Measurements from ENCODE around the gene PRKAR1B. TPM values are rescaled to one million over a fixed set of nuclear protein-coding genes. Genes with fewer than 3 reads are reported as not detected.
A peak's percentile ranks its signal among the peaks of the same experiment; 100 is the strongest.

The PRKAR1B gene
- total RNA-seq, 1 donor from 2014 or later, result 19.9 TPM

DNA sequence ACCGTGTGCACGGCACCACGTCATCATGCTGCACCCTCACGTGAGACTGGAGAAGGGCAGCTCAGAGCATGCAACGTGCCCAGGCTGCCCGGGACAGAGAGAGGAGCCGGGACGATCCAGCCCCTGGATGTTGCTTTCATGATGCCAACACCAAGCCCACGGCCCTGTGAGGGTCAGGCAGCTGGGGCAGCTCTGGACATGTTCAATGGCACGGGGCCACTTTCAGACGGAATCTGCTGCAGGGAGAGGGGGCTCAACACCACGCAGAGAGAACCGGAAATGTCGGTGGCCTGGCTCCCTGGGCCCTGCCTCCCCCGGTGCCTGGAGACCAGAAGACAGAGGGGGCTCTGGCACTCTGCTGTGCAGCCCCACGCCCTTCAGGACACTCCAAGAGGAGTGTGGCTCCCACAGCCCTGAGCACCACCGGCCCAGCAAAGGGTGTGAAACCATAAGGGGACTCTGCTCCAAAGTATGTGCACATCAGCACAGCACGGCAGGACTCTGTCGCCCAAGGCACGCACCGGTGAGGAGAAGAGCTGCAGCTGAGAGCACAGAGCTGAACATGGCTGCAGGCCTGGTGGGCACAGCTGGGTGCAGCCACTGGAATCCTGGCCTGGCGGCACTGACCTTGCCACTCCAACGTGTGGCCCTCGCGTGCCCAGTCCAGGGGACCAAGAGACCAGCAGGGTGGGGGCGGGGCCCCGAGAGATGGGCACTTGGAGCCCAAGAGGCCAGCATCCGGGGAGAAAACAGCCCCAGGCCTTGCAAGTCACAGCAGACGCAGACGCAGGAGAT, 137.1 kb downstream of the PRKAR1B start:
- DNase-seq (ENCODE audit: low spot score), result no peak

DNA sequence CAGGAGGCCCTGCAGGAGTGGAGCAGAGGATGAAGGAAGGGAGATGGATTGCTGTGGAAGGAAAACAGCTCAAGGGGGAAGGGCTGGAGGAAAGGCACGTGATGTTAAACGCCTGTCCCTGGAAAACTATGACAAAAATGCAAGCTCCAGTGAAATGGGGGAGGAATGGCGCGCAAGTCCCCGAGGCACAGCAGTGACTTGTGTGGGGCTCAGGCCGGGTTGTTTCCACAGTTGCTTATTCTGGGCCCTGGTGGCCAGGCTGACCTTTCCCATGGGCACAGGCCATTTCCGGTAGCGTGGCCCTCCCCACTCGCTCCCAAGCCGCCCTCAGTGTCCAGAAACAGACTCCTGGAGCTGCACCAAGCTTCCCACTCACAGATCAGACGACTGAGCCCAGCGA, 139.3 kb downstream of the PRKAR1B start:
- DNase-seq (ENCODE audit: low spot score), result no peak

DNA sequence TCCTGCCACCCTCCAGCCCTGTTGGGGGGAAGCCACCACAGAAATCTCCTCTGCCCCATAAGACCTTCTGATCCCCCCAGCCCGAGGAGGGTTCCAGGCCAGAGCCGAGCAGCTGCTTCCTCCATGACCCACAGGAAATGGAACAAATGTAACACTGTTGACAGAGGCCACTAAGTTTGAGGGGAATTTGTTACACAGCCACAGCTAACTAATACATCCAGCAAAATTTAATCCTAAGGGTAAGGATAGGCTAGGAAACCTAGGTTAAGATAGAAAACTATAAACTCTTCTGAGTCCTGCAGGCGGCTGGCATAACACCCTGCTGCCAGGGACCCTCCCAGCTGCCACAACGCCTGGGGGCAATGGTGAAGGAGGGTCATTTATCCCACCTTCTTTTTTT, 140.6 kb downstream of the PRKAR1B start:
- DNase-seq (ENCODE audit: low spot score), result no peak

DNA sequence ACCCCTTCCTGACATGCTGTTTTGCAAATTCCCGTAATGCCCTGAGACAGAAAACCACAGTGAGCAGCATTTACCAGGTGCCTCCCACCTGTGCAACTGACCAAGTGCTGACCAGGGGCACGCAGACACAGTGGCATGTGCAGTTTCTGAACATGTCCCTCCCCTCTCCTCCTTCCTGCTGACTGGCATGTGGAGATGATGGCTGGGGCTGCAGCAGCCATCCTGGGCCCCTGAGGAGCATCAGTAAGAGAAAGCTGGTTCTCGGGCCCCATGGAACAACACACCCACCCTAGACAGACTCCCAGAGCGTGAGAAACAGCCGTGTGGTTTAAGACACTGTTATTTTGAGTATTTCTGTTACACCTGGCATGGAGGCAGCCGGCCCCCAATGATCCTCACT, 141.2 kb downstream of the PRKAR1B start:
- DNase-seq (ENCODE audit: low spot score), result no peak

DNA sequence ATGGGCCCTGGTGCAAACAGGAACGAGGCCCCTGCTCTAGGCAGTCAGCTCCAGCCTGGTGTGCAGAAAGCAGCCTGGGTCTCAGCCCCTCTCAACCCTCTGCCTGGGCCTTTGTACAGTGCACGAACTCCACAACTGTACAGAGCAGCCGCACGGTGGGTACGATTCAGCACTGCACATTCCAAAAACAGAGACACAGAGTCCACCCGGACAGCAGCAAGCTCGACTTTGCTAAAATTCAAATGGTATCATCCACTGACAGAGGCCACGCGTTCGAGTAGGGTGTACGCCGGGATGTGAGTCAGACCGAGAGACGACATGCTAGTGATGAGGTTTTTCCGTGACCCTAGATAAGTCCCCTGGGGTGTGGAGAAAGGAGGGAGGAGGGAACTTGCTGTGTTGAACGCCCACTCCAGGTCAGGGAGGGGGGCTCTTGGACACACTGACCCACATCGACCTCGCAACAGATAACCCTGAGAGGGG, 141.8 kb downstream of the PRKAR1B start:
- no peak for DNase-seq (ENCODE audit: low spot score)

DNA sequence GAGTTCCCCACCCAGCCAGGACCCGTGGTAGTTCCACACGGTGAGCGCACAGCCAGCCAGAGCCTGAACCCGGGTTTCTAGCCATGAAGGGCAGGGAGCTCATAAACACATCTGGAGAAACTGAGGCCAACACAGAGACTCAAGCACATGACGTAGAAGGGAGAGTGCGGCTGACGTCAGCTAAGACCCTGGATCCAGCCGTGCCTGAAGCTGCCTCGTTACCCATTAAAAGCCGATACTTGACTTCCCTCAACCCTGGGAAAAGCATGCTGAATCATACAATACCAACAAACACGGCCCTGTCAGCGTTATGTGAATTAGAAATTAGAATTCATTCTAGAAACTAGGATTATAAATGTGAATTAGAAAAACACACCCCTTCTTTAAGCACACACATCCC, 142.3 kb downstream of the PRKAR1B start:
- no peak for DNase-seq (ENCODE audit: low spot score)

DNA sequence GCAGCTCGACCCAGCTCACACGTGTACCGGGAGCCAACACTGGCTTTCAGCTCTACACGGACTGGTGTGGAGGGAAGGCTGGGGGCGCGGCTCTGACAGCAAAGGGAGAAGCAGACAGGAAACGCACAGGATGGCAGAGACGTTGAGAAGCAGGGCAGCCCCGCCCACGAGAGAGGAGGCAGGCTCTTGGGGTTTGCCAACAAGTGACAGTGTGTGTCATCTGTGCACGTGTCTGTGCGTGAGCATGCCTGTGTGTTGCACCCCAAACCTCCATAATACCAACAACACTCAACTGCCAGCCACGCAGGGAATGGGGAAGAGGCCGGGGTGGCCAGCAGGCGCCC, 143.0 kb downstream of the PRKAR1B start:
- DNase-seq (ENCODE audit: low spot score), result peak; percentile 43

DNA sequence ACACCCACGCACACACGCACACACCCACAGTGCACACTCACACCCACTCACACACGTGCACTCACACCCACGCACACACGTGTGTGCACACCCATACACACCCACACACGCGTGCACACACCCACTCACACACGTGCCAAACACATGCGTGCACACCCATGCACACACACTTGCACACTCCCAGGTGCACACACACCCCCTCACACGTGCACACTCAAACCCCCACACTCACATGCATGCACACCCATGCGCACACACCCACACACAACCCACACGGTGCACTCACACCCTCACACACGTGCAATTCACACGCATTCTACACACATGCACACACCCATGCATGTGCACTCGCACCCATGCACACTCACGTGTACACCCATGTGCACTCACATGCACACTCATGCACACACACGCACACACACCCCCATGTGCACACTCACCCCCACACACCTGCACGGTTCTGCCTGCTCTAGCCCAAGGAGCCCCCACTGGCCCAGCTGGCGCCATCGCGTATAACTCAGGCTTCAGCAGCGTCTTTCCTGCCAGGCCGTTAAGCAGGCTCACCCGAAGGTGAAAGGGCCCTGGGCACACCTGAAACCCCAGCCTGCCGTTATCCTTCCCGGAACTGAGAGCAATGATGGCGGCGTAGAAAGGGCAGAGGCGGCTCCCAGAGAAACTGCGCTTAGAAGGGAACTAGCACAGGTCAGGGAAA, 143.5 kb downstream of the PRKAR1B start:
- no peak for DNase-seq (ENCODE audit: low spot score)

DNA sequence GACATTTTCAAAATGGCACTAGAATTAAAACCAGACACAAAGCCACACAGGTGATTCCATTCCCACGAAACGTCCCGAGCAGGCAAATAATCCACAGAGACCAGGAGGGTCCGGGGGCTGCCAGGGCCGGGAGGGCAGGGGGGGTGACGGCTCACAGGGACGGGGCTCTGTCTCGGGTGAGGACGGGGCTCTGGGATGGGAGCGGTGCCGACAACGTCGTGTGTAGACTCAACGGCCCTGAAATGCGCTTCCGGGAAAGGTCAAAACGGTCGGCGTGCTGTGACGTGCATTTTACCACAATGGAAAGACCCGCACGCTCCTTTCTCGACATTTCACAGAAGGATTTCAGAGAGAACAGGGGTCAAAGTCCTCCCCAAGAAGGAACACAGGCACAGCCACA, 144.2 kb downstream of the PRKAR1B start:
- no peak for DNase-seq (ENCODE audit: low spot score)

DNA sequence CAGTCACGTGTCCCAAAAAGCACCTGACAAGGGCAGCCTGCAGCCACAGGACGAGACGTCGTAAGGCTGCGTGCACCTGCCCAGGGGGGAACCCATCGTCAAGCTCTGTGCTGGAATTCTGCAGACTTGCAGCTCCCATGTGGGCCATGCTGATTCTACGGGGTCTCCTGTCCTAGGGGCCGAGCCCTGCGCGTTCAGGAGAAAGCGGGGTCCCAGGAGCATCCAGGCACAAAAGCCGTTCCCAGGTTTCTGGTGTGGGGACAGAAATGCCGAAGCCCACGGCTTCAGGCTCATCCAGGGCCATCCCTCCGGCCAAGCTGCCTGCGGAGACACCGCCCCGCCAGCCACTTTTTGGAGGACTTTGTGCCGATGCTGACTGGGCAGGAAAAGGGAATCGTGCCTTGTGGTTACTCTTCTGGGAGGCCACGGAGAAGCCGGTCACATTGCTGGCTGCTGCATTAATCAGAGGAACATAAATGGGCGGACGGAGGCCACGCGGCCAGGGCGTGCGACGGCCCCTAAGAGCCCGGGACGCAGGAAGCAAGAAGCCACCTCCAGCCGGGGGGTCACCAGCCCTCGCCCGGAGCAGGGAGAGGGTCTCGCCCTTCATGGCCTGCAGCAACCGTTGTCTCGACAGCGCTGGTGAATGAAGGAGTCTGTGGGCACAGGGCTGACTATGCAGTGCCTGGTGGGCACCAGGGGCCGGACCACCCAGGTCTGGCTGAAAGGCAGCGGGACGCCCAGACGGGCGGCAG, 144.8 kb downstream of the PRKAR1B start:
- DNase-seq (ENCODE audit: low spot score), result no peak

DNA sequence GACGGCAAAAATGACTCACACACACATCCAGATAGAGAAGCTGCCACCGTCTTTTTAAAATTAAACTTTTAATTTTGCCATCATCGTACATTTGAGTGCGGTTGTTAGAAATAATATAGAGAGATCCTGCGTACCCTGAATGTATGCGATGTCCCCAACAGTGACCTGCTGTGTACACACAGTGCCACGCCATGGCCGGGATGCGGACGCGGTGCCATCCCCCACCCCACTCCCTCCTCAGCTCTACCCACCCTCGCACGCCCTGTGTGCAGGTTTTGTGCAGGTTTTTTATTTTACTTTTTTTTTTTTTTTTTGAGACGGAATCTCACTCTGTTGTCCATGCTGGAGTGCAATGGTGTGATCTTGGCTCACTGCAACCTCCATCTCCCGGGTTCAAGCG, 148.7 kb downstream of the PRKAR1B start:
- DNase-seq (ENCODE audit: low spot score), result no peak

DNA sequence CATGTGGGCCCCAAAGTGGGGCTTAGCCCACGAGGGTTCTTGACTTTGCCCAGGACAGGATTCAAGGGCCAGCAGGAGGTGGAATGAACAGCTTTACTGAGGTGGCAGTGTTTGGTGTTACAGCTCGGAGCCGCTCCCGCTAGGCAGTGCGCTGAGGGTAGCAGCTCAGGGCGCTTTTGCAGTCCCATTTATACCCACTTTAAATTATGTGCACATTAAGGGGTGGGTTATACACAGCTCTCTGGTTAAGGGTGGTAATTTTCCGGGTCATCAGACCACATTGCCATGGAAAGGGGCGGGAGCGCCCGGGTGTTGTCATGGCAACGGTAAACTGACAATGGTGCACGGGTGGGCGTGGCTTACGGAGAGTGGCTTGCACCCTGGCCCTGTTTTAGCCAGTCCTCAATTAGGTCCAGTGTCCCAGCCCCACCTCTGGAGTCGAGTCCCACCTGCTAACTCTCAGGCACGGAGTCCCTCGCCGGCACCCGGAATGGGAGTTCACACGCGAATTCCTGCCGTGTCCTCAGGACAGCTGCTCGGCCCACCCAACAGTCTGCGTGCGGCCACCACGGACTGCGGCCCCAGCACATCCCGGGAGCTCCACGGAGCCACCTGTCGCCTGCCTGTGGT, 149.2 kb downstream of the PRKAR1B start:
- no peak for DNase-seq (ENCODE audit: low spot score)

DNA sequence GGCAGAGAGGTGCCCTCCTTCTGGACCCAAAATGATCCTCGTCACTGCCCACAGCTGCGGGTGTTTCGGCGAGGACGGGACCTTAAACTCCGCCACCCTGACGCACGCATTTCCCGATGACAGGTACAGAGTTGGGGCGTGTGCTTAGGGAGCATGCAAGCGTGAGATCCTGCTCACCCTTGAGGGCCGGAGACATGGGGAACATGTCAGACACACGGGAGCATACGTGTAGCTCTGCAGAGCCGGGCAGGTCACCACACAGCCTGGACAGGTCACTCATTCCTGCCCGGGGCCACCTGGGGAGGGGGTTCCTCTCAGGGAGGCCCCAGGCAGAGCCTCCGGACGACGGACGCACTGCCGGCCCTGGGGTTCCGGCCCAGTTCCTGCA, 149.8 kb downstream of the PRKAR1B start:
- no peak for DNase-seq (ENCODE audit: low spot score)

DNA sequence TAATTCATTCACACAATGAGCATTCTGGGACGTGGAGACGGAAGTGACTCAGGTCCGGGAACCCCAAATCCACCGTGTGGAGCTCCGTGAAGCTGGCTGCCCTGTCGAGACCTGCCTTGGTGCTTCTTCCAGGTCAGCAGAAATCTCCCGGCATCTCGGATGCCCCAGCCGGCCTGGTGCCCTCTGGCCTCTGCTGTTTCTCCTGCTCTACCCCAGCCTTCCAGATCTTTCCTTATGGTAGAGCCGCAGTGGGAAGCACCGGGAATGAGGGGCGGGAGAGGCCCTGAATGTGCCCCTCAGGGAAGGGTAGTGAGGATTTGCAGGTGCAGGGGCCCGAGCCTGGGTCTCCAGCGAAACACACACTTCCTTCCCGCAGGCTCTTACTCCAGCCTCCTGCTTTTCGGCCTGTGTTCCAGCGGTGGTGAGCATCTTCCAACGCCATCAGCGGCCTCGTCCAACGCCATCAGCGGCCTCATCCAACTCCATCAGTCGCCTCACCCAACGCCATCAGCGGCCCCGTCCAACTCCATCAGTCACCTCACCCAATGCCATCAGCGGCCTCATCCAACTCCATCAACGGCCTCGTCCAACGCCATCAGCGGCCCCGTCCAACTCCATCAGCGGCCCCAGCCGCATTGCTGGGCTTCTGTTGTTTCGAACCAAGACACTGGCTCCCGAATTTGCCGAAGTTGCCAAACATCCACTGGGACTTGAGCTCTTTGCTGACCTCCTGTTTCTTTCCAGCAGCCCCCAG, 150.4 kb downstream of the PRKAR1B start:
- DNase-seq (ENCODE audit: low spot score), result no peak

DNA sequence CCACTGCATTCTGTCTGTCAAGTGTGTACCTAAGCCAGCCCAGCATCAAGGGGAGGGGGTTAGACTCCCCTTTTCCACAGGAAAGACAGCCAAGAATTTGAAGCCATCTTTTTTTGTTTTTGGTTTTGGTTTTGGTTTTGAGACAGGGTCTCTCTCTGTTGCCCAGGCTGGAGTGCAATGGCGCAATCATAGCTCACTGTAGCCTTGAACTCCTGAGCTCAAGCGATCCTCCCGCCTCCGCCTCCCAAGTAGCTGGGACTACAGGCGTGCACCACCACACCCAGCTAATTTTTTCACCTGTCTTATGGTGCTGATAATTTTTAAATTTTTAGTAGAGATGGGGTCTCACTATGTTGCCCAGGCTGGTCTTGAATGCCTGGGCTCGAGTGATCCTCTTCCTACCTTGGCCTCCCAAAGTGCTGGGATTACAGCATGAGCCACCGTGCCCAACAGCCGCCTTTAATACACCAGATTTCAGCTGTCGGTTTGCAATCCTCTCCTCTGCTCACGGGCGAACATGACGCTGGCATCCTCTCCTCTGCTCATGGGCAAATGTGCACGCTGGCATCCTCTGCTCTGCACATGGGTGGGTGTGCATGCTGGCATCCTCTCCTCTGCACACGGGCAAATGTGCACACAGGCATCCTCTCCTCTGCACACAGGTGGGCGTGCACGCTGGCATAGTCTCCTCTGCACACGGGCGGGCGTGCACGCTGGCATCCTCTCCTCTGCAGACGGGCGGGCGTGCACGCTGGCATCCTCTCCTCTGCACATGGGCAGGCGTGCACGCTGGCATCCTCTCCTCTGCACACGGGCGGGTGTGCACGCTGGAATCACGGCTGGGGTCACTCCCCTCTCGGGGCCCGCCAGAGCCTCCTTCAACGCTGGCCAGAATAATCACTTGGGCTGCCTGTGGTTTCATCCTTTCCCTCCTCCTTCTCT, 151.4 kb downstream of the PRKAR1B start:
- no peak for DNase-seq (ENCODE audit: low spot score)

DNA sequence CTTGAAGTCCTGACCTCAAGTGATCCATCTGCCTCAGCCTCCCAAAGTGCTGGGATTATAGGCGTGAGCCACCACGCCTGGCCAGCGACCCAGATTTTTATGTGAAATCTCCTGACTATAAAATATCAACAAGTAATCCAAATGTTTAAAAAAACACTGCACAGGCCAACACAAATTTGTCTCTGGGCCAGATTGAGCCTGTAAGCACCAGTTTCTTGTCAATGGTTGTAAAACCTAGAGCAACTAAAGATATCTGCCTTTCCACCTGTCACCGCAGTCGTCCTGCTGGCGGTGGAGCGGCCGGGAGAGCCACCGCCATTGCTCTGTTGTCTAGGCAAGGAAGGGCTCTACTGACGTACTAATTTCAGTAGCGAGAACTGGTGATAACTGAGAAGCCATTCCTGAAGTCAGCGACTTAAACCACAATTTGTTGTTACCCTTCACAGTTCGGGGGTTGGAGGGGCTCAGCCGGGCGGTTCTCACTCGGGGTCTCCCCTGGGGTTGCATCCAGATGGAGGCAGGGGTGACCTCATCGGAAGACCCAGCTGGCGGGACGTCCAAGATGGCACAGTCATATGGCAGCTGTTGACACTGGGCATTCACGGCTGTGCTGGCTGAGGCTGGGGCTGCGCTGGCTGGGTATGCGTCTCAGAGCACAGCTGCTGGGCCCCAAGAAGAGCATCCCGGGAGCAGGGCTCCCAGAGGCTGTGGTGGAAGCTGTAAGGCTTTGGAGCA, 152.3 kb downstream of the PRKAR1B start:
- DNase-seq (ENCODE audit: low spot score), result no peak

DNA sequence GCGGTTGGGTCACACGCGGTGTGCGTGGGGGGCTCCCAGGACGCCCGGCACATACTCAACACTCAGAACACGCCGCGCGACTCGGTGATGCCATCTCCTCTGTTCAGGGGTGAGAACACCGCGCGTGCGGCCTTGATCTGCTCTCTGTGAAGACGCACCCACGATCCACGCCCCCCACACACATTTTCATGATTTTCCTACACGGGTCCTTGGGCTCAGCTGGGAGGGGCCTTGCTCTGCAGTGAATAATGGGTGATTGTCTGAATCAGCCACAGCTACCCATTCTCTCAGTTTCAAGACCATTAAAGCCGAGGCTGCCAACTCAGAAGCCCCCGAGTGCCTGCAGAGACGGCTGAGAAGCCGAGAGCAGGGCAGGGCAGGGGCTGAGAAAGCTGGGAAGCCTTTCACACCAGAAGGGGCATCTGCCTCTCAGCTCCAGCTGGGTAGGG, 153.1 kb downstream of the PRKAR1B start:
- no peak for DNase-seq (ENCODE audit: low spot score)

DNA sequence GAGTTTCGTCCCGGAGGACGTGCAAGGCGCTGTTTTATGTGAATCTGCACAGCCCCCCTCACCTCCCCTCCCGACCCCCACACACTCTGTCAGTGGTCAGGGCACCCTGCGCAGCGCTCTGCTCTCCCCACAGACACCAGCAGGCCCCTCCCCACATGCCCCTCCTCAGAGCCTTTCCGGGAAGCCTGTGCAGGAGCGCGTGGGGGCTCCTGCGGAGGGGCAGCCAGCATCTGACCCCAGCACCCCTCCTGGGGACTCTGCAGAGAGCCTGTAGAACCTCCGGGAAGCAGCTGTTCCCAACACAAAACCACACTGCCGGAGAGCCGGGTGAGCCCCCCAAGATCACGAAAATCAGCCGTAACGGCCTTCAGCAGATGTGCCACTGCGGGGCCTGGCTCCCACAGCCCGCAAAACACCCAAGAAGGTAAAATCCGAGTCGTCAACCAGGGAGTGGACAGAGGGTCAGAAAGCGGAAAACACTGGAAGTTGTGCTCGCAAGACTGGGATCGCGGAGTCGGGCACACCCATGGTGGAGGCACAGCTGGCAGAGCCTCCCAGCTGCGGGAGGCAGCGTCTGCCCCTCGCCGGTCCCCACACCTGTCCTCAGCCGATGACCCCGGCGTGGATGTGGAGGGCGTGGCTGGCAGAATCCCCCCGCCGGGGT, 153.7 kb downstream of the PRKAR1B start:
- DNase-seq (ENCODE audit: low spot score), result no peak
